Measurements from ENCODE around the gene ZNF784.

DNA sequence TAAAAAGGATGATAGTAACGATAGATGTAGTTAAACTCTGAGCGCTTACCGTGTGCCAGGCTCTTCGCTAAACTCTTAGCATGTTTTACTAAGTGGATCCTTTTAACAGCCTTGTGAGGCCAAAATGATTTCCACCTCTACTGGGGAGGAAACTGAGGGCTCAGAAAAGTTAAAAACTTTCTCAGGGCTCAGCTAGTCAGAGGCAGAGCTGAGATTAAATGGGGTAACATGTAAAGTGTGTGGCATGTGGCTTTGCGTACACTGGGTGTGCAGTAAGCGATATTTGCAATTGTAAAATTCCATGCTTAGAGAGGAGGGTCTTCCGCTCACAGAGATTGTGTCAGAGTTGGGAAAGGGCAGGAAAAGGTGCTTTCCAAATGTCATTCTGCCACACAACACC, 32.2 kb upstream of the ZNF784 start:
- TF ChIP-seq FOXP2 (optimal IDR thresholded peaks at IDR 0.05; ENCODE audit: borderline replicate concordance, extremely low read depth, extremely low read length, insufficient read depth) (no peak), POLR2AphosphoS5 (IDR thresholded peaks at IDR 0.05; ENCODE audit: low read depth, low read length) (no peak)
- TF ChIP-seq, protein P1, sequence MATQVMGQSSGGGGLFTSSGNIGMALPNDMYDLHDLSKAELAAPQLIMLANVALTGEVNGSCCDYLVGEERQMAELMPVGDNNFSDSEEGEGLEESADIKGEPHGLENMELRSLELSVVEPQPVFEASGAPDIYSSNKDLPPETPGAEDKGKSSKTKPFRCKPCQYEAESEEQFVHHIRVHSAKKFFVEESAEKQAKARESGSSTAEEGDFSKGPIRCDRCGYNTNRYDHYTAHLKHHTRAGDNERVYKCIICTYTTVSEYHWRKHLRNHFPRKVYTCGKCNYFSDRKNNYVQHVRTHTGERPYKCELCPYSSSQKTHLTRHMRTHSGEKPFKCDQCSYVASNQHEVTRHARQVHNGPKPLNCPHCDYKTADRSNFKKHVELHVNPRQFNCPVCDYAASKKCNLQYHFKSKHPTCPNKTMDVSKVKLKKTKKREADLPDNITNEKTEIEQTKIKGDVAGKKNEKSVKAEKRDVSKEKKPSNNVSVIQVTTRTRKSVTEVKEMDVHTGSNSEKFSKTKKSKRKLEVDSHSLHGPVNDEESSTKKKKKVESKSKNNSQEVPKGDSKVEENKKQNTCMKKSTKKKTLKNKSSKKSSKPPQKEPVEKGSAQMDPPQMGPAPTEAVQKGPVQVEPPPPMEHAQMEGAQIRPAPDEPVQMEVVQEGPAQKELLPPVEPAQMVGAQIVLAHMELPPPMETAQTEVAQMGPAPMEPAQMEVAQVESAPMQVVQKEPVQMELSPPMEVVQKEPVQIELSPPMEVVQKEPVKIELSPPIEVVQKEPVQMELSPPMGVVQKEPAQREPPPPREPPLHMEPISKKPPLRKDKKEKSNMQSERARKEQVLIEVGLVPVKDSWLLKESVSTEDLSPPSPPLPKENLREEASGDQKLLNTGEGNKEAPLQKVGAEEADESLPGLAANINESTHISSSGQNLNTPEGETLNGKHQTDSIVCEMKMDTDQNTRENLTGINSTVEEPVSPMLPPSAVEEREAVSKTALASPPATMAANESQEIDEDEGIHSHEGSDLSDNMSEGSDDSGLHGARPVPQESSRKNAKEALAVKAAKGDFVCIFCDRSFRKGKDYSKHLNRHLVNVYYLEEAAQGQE (IDR thresholded peaks at IDR 0.05; ENCODE audit: insufficient read depth in 1 of 2, low read depth in 2 of 2, low read length in 2 of 2): no peak

Measured in PFSK-1 (cell line).